ENCODE measurements around the gene FAM25A.
A peak's percentile ranks its signal among the peaks of the same experiment; 100 is the strongest.

FAM25A gene

DNA sequence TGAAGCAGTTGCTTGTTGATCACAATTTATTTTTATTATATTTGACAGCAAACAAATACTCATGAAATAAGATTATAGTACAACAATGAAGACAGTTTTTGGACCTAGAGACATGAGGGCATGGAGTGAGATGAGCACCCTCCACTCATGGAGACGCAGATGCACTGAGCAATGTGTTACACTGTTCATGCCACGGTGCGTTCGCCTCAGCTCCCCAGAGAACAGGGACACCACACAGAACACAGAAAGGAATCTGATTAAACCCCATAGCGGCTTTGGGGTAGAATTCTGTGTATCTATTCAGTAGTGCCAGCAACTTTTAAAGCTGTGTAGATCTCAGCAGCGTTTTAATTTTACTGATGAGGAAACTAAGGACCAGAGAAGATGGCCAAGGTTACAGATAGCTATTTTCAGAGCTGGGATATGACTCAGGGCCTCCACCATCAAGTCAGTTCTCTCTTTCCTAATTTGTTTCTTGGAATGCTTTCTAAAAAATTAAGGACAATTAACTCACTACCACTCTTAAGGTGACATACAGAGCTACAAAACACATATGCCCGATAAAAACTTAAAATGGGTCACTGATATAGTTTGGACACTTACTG lies 33.6 kb downstream of the FAM25A start:
- DNase-seq: no peak
- in situ Hi-C loops (cut with MboI; ENCODE audit: low pct_unique_long_range_greater_than_20kb, low sequenced_read_pairs): no loop called here

DNA sequence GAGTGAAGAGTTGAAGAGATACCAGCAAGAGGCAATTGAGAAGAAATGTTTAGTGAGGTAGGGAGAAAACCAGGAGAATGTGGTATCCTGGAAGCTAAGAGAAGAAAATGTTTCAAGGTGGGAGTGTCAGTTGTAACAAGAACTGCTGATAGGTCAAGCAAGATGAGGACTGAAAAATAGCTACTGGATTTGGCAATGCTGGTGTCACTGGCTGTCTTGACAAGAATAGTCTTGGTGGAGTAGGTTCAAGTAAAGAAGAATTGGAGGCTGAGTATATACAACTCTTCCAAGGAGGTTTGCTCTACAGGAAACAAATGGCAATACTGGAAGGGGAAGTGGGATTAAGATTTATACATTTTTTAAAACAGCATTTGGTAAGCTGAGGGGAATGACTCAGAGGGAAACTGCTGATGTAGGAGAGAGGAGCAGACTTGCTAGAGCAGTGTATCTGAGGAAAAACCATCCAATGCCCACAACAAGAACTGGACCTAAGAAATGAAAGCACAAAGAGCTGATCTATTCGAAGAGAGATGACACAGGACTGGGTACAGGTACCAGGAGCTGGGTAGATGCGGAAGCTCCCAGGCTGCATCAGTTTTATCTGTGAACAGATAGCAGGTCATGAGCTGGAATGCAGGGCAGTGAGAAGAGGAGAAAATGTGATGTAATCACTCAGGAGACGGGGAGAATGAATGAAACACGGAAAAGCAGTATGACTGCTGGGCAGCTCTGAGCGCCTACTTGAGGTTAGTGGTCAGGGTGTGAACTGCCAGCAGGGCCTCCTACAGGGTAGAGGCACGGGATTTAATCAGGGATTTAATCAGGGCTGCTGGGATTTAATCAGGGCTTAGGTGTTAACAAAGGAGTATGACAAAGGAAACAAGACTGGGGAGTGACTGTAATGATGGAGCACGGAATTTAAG lies 34.5 kb downstream of the FAM25A start:
- peak; percentile 59 for DNase-seq
- in situ Hi-C loops (cut with MboI; ENCODE audit: low pct_unique_long_range_greater_than_20kb, low sequenced_read_pairs): no loop called here

DNA sequence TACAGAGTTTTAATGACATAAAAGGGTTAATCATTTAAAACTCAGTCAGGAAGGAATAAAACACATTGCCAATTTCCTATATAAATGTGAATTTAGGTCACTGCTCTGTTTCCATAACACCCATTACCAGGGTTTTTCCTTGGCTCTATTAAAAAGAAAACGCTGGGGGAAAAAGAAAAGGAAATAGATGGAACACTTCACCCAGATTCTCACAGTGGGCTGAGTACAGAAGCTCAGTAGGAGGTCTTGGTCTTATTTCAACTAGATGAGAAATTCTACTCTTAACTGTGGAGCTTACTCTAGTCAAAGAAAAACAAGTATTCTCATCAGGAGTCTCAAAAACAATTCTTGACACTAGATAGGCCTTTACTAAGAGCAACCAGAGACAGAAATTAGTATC lies 38.1 kb downstream of the FAM25A start:
- no peak for DNase-seq
- in situ Hi-C loops (cut with MboI; ENCODE audit: low pct_unique_long_range_greater_than_20kb, low sequenced_read_pairs): no loop called here

DNA sequence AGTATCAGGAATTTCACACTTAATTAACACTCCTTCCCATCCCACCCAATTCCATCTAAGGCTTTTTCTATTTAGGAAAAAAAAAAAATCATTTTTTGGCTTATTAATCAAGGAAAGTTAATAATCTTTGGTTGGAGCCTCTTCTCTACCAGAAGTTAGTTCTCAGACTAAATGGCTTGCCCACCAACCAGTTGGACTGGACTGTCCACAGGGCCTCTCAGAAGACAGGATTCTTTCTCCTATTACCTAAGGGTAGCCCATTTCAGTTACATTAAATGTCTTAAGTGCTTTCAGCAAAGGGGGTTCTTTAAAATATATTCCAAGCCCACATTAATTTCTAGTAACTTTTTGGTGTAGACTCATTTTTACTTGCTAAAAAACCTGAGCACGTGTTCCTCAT lies 39.3 kb downstream of the FAM25A start:
- in situ Hi-C loops (cut with MboI; ENCODE audit: low pct_unique_long_range_greater_than_20kb, low sequenced_read_pairs): no loop called here
- no peak for DNase-seq

DNA sequence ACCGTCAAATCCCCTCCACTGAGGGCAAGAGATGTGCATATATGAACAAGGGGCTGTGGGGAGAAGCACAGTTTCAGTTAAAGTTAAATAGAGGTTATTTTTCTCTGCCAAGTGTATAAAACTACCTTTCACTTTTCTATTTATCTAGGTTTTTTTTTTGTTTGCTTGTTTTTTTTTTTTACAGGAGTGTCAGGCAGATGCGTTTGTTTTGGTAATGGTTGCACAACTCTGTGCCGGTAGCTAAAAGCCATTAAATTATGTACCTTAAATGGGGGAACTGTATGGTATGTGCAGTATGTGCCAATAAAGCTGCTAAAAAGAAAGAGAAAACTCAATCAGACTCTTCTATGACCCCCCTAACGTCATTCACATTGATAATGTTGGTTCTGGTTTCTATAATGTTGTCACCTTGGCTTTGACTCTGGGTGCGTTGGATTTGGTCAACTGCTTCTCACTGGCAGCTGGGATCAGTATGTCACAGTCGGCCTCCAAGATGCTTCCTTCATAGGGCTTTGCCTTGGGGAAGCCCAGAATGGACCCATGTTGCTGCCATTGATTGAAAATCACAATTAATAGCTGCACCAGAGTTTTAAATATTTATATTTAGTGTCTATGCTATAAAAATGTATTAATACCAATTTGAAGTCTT lies 40.3 kb downstream of the FAM25A start:
- in situ Hi-C loops (cut with MboI; ENCODE audit: low pct_unique_long_range_greater_than_20kb, low sequenced_read_pairs): no loop called here
- no peak for DNase-seq

DNA sequence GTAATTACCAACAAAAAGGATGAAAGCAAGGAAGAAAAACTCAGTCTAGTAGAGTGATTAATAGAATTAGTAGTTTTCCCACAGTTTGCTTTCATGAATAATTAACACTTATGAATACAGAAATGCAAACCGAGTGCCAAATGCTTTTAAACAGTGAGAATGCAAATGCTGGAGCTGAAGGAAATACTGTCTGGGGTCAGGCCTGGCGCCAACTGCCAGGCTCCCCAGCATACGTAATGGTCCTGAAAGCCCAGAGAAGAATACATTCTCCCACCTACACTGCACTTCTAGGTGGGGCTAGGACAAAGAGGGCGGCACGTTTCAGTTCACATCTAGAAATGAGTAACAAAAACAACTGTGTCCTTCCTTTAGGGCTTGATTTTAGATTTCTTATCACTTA lies 44.6 kb downstream of the FAM25A start:
- in situ Hi-C loops (cut with MboI; ENCODE audit: low pct_unique_long_range_greater_than_20kb, low sequenced_read_pairs): no loop called here
- DNase-seq: no peak

GRCh38 chr10:87066178-87066577 lies 46.1 kb downstream of the FAM25A start:
- no peak for DNase-seq
- in situ Hi-C loops (cut with MboI; ENCODE audit: low pct_unique_long_range_greater_than_20kb, low sequenced_read_pairs): no loop called here

GRCh38 chr10:87066865-87067264 lies 46.8 kb downstream of the FAM25A start:
- in situ Hi-C loops (cut with MboI; ENCODE audit: low pct_unique_long_range_greater_than_20kb, low sequenced_read_pairs): no loop called here
- no peak for DNase-seq

DNA sequence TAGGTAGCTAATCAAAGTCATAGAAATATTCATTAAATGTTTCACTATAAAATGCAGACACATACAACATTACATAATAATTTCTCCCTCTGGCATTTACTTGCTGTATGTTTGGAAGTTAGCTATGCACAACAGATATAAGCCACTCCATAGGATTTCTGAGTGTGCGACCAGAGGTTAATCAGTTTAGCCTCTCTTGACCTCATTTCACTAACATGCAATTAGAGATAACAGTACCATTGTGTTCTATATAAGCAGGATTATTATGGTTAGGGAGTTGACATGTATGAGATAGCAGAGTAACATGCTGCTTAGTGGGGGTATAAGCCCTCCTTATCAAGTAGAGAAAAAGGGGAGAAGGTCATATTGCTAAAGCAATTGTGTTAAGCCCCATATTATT lies 48.2 kb downstream of the FAM25A start:
- in situ Hi-C loops (cut with MboI; ENCODE audit: low pct_unique_long_range_greater_than_20kb, low sequenced_read_pairs): no loop called here
- no peak for DNase-seq

DNA sequence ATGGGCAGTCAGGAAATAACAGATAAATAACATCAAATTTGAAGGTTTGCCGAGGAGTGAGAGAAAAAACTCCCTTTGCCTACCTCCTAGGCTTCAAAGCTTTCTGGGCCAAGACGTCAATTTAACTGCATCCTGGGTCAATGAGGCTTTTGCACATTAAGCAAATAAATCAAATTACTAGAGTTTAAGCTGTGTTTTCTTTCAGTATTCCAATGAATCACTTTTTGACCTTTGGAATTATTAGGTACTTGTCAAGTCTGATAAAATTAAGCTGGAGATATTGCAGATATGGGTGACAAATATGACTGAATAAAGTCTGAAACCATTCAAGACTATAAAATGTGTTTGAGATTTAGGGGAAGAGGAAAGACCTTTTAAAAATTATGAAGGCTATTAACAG lies 52.4 kb downstream of the FAM25A start:
- in situ Hi-C loops (cut with MboI; ENCODE audit: low pct_unique_long_range_greater_than_20kb, low sequenced_read_pairs): no loop called here
- DNase-seq: no peak
